IMR-90 (cell line): ENCODE measurements around the gene LGALS4. TPM values are rescaled to one million over a fixed set of nuclear protein-coding genes. Genes with fewer than 3 reads are reported as not detected.

ENCODE experiments used
- ATAC-seq: fragments of 200-7000 bp; cut with Tn5 transposase; 2 replicates; pipeline ENCODE4 v1.9.1; 2020; ENCODE audit warnings: low read depth, mild to moderate bottlenecking, moderate library complexity
- BruUV-seq: library from RNA; stranded (reverse); fragments of 400-500 nt; replicated peaks from 2 replicates; lab custom pipeline; 2021; lab: Mats Ljungman, UMichigan
- CTCF ChIA-PET: fragments of 300-600 bp; formaldehyde crosslinking; extraction: SDS; loops from one replicate; lab custom pipeline; 2021; ENCODE audit warnings: antibody characterized with exemption; lab: Yijun Ruan, JAX
- POLR2A ChIA-PET: fragments of 300-600 bp; sonication (Branson Sonifier 250); formaldehyde crosslinking; loops from one replicate; lab custom pipeline; 2022; ENCODE audit warnings: antibody characterized with exemption; ENCODE audit not compliant: unreplicated experiment; lab: Charles Lee
- DNase-seq: peaks from one replicate; pipeline ENCODE4 v3.0.0; 2013
- H2AFZ ChIP-seq: replicated peaks from 2 replicates; pipeline ENCODE3; 2013; ENCODE audit warnings: low read length, mild to moderate bottlenecking; ENCODE audit not compliant: poor library complexity
- H2AK5ac ChIP-seq: 2 replicates; pipeline ENCODE4 v1.6.1; 2013; ENCODE audit warnings: low read depth, low read length, inconsistent platforms
- H2AK9ac ChIP-seq: replicated peaks from 2 replicates; pipeline ENCODE3; 2013; ENCODE audit warnings: mild to moderate bottlenecking, low read depth, low read length, moderate library complexity; ENCODE audit not compliant: poor library complexity
- H2BK120ac ChIP-seq: 2 replicates; pipeline ENCODE4 v1.6.1; 2013; ENCODE audit warnings: low read depth, low read length, inconsistent platforms
- H2BK15ac ChIP-seq: 3 replicates; pipeline ENCODE4 v1.6.1; 2013; ENCODE audit warnings: low read depth, low read length, inconsistent platforms
- H2BK20ac ChIP-seq: 2 replicates; pipeline ENCODE4 v1.6.1; 2013; ENCODE audit warnings: low read depth, mild to moderate bottlenecking, inconsistent platforms, low read length, moderate library complexity
- H2BK5ac ChIP-seq: 2 replicates; pipeline ENCODE4 v1.6.1; 2013; ENCODE audit warnings: mild to moderate bottlenecking, low read depth, low read length, inconsistent platforms; ENCODE audit not compliant: poor library complexity, severe bottlenecking
- H3K14ac ChIP-seq: replicated peaks from 2 replicates; pipeline ENCODE4 v1.6.1; 2013; ENCODE audit warnings: low read depth, low read length, inconsistent platforms
- H3K18ac ChIP-seq: 2 replicates; pipeline ENCODE4 v1.6.1; 2013; ENCODE audit warnings: low read depth, low read length, control low read depth
- H3K23ac ChIP-seq: 2 replicates; pipeline ENCODE4 v1.6.1; 2013; ENCODE audit warnings: low read depth, low read length, inconsistent platforms
- H3K27ac ChIP-seq: 2 replicates; pipeline ENCODE4 v1.5.1; 2013; ENCODE audit warnings: mild to moderate bottlenecking, control low read depth, low read length; ENCODE audit not compliant: insufficient read depth
- H3K27me3 ChIP-seq: 2 replicates; pipeline ENCODE4 v1.6.1; 2013; ENCODE audit warnings: low read length; ENCODE audit not compliant: control insufficient read depth, insufficient read depth
- H3K36me3 ChIP-seq: 2 replicates; pipeline ENCODE4 v1.6.1; 2013; ENCODE audit warnings: low read length, mixed read lengths; ENCODE audit not compliant: control insufficient read depth, insufficient read depth
- H3K4ac ChIP-seq: 2 replicates; pipeline ENCODE4 v1.6.1; 2013; ENCODE audit warnings: low read depth, low read length, inconsistent platforms
- H3K4me1 ChIP-seq: 2 replicates; pipeline ENCODE4 v1.6.1; 2013; ENCODE audit warnings: low read length, mixed read lengths; ENCODE audit not compliant: control insufficient read depth, insufficient read depth
- H3K4me2 ChIP-seq: 2 replicates; pipeline ENCODE4 v1.6.1; 2013; ENCODE audit warnings: low read depth, mild to moderate bottlenecking, control low read depth, low read length, moderate library complexity
- H3K4me3 ChIP-seq: 2 replicates; pipeline ENCODE4 v1.5.1; 2013; ENCODE audit warnings: low read depth, mild to moderate bottlenecking, control low read depth, low read length, moderate library complexity; ENCODE audit not compliant: insufficient read depth
- H3K56ac ChIP-seq: 2 replicates; pipeline ENCODE4 v1.6.1; 2013; ENCODE audit warnings: low read length, inconsistent platforms; ENCODE audit not compliant: insufficient read depth; ENCODE audit errors: extremely low read depth
- H3K79me1 ChIP-seq, 2 experiments: 2 replicates each; pipeline ENCODE4 v1.6.1; 2013; ENCODE audit warnings: low read length in 2 of 2, inconsistent platforms in 1 of 2, low read depth in 1 of 2
- H3K9ac ChIP-seq: 2 replicates; pipeline ENCODE4 v1.6.1; 2013; ENCODE audit warnings: low read depth, low read length, control low read depth
- H3K9me1 ChIP-seq: 2 replicates; pipeline ENCODE4 v1.6.1; 2013; ENCODE audit warnings: low read length, inconsistent platforms; ENCODE audit not compliant: insufficient read depth
- H3K9me3 ChIP-seq: 2 replicates; pipeline ENCODE4 v1.6.1; 2013; ENCODE audit warnings: low read length; ENCODE audit not compliant: control insufficient read depth, insufficient read depth
- H4K20me1 ChIP-seq: 2 replicates; pipeline ENCODE4 v1.6.1; 2013; ENCODE audit warnings: low read length, inconsistent platforms; ENCODE audit not compliant: insufficient read depth
- H4K5ac ChIP-seq: 2 replicates; pipeline ENCODE4 v1.6.1; 2013; ENCODE audit warnings: mild to moderate bottlenecking, low read depth, low read length, control low read depth
- H4K8ac ChIP-seq, 2 experiments: 2 replicates each; pipeline ENCODE4 v1.6.1; 2013; ENCODE audit warnings: low read depth in 2 of 2, low read length in 2 of 2, control low read depth in 1 of 2, inconsistent platforms in 1 of 2
- H4K91ac ChIP-seq: 2 replicates; pipeline ENCODE4 v1.6.1; 2013; ENCODE audit warnings: low read depth, low read length, inconsistent platforms; ENCODE audit not compliant: insufficient read depth
- CEBPB ChIP-seq: IDR thresholded peaks from 2 replicates; pipeline ENCODE4 v1.6.1; 2012; ENCODE audit warnings: low read depth, low read length, improper control_type of control experiment
- CHD1 ChIP-seq: IDR thresholded peaks from 2 replicates; pipeline ENCODE4 v1.6.1; 2012; ENCODE audit warnings: low read depth, low read length, improper control_type of control experiment
- ELK1 ChIP-seq: fragments of 150-350 bp; IDR thresholded peaks from 2 replicates; pipeline ENCODE4 v1.6.1; 2016; ENCODE audit warnings: low read depth, mild to moderate bottlenecking, low read length, moderate library complexity, borderline replicate concordance
- FOS ChIP-seq: fragments of 150-350 bp; IDR thresholded peaks from 2 replicates; pipeline ENCODE4 v1.6.1; 2016; ENCODE audit warnings: low read depth, low read length
- MAFK ChIP-seq: IDR thresholded peaks from 2 replicates; pipeline ENCODE4 v1.6.1; 2012; ENCODE audit warnings: low read depth, low read length, improper control_type of control experiment
- MAZ ChIP-seq: IDR thresholded peaks from 2 replicates; pipeline ENCODE4 v1.6.1; 2012; ENCODE audit warnings: low read depth, mild to moderate bottlenecking, low read length, improper control_type of control experiment, moderate library complexity, borderline replicate concordance
- POLR2A ChIP-seq: IDR thresholded peaks from 2 replicates; pipeline ENCODE4 v1.6.1; 2012; ENCODE audit warnings: mild to moderate bottlenecking, low read depth, low read length
- RFX5 ChIP-seq: IDR thresholded peaks from 2 replicates; pipeline ENCODE4 v1.8.0; 2012; ENCODE audit warnings: low read depth, mild to moderate bottlenecking, low read length, moderate library complexity
- WGBS, 2 experiments: methylation state at CpG; one replicate each; pipeline versions ENCODE4 v1.1.5 to v1.1.7; 2013; ENCODE audit warnings: missing lambda C conversion rate in 2 of 2; ENCODE audit not compliant: insufficient read length in 1 of 2; ENCODE audit errors: extremely low coverage in 2 of 2; 5-methylcytosine and 5-hydroxymethylcytosine counted together
- dilution Hi-C: fragments of 300-500 bp; cut with HindIII; formaldehyde crosslinking; loops from one replicate; pipeline ENCODE4 v1.14.3; 2018; ENCODE audit warnings: low sequenced_read_pairs; ENCODE audit not compliant: unreplicated experiment
- in situ Hi-C: fragments of 300-500 bp; cut with MboI; formaldehyde crosslinking; loops from 3 replicates; pipeline ENCODE4 v1.14.3; 2019; ENCODE audit warnings: low sequenced_read_pairs, inconsistent platforms, mixed read lengths
- intact Hi-C: fragments of 100-400 bp; cut with micrococcal nuclease; formaldehyde crosslinking; loops from 2 replicates; pipeline ENCODE4 v1.10.0; 2022
- polyA plus RNA-seq, 3 experiments: library from polyadenylated mRNA; depleted of rRNA; stranded (reverse); fragments of >200 nt; gene quantifications; 2 replicates each; pipeline ENCODE4 v1.2.3, GENCODE V29; 2012; ENCODE audit warnings: low replicate concordance in 1 of 3
- total RNA-seq: library from RNA; depleted of rRNA; stranded (reverse); fragments of >200 nt; gene quantifications from 2 replicates; pipeline ENCODE4 v1.2.3, GENCODE V29; 2012
- TF ChIP-seq, protein P1 (sequence below): fragments of 150-350 bp; IDR thresholded peaks from 2 replicates; pipeline ENCODE4 v1.6.1; 2017; ENCODE audit warnings: mild to moderate bottlenecking, antibody characterized with exemption, low read length, low read depth
- TF ChIP-seq, protein P2 (sequence below): conservative IDR thresholded peaks from 2 replicates; pipeline ENCODE4 v1.5.1; 2012; ENCODE audit warnings: mild to moderate bottlenecking, low read depth, low read length, improper control_type of control experiment

LGALS4 gene
- total and polyA plus RNA-seq, 2 of the 4 experiments (the other 2 are of a cell fraction): 0.29 TPM; not detected in 1

GRCh38 chr19:38849860-38850435 is 37.2 kb upstream of the LGALS4 start, which contains the start of gene HNRNPL:
Gene HNRNPL (minus strand): TSS chr19:38849986. CDS start chr19:38849966, 20 bp downstream.
- Histone ChIP-seq H3K4me2 (peak within 1 kb of the TSS; percentile 89), H3K23ac (peak within 1 kb of the TSS; percentile 84), H3K4ac (peak within 1 kb of the TSS; percentile 84), H2BK15ac (peak within 1 kb of the TSS; percentile 3; the same call in 1 of the 3 replicates), H3K9me3 (no peaks in the 10 kb centered on the region), H2AK5ac (peak within 1 kb of the TSS; percentile 99), H2AK9ac (peak within 1 kb of the TSS; percentile 100), H3K79me1 (peaks cover 15 to 57% of the 10 kb centered on the region in 2 experiments), H3K9me1 (peaks cover 9% of the 10 kb centered on the region), H3K4me1 (peaks cover 15% of the 10 kb centered on the region), H3K14ac (peak within 1 kb of the TSS; percentile 83), H4K5ac (peak within 1 kb of the TSS; percentile 52), H3K4me3 (peak within 1 kb of the TSS; percentile 54), H3K18ac (peak within 1 kb of the TSS; percentile 22; the same call in 1 of the 2 replicates), H3K27ac (peak within 1 kb of the TSS; percentile 72), H2BK5ac (peak within 1 kb of the TSS; percentile 85), H3K27me3 (no peaks in the 10 kb centered on the region), H2BK120ac (peak within 1 kb of the TSS; percentile 48), H4K8ac (peak within 1 kb of the TSS; percentile 51 to 94), H4K20me1 (peaks cover 42% of the 10 kb centered on the region), H4K91ac (peak within 1 kb of the TSS; percentile 88), H3K9ac (peak within 1 kb of the TSS; percentile 73), H2BK20ac (no peak within 1 kb of the TSS; the same call in 1 of the 2 replicates), H2AFZ (peak within 1 kb of the TSS; percentile 94), H3K56ac (peak within 1 kb of the TSS; percentile 74), H3K36me3 (peaks cover 24% of the 10 kb centered on the region)
- POLR2A ChIA-PET: interaction anchor here (1.0 kb wide), 1 partner anchor 203 kb away, joined by 4 read pairs; the partner anchor contains the start of gene ACTN4
- CTCF ChIA-PET: no interaction called here
- DNase-seq (peak; percentile 100), ATAC-seq (peak; percentile 73)
- dilution Hi-C loops: no loop called here
- WGBS, 2 experiments: 0% methylated on average over 10 of the region's 50 CpGs; no CpG with 5 or more reads in 1 of the 2 experiments
- TF ChIP-seq FOS (peak; percentile 90), CHD1 (peak; percentile 41; the same call in 1 of the 2 replicates), MAZ (peak; percentile 69; the same call in 1 of the 2 replicates), POLR2A (peak; percentile 96), ELK1 (no peak), RFX5 (no peak), MAFK (no peak), CEBPB (no peak)
- TF ChIP-seq, protein P1, sequence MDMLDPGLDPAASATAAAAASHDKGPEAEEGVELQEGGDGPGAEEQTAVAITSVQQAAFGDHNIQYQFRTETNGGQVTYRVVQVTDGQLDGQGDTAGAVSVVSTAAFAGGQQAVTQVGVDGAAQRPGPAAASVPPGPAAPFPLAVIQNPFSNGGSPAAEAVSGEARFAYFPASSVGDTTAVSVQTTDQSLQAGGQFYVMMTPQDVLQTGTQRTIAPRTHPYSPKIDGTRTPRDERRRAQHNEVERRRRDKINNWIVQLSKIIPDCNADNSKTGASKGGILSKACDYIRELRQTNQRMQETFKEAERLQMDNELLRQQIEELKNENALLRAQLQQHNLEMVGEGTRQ: 0 out of 2 replicates have a peak, but pooled peaks have one; percentile 10
- TF ChIP-seq, protein P2, sequence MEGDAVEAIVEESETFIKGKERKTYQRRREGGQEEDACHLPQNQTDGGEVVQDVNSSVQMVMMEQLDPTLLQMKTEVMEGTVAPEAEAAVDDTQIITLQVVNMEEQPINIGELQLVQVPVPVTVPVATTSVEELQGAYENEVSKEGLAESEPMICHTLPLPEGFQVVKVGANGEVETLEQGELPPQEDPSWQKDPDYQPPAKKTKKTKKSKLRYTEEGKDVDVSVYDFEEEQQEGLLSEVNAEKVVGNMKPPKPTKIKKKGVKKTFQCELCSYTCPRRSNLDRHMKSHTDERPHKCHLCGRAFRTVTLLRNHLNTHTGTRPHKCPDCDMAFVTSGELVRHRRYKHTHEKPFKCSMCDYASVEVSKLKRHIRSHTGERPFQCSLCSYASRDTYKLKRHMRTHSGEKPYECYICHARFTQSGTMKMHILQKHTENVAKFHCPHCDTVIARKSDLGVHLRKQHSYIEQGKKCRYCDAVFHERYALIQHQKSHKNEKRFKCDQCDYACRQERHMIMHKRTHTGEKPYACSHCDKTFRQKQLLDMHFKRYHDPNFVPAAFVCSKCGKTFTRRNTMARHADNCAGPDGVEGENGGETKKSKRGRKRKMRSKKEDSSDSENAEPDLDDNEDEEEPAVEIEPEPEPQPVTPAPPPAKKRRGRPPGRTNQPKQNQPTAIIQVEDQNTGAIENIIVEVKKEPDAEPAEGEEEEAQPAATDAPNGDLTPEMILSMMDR: peak; percentile 64
- BruUV-seq: no TSS peak
- in situ Hi-C loops: no loop called here
- intact Hi-C loops: loop anchor here (1.0 to 2.0 kb wide), 2 partner anchors 19 to 49 kb away; partner anchors contain the start of genes ECH1, NFKBIB and SIRT2
